Sigmoid colon (tissue), 7 donors: Measurements from ENCODE around the gene ZNF768. TPM values are rescaled to one million over a fixed set of nuclear protein-coding genes. Genes with fewer than 3 reads are reported as not detected.

Source experiments
- DNase-seq: peaks from one replicate; pipeline ENCODE4 v3.0.0-alpha.2; 2019
- H3K27ac ChIP-seq, 4 donors: fragments of 200-600 bp; sonication (generic); one replicate each; pipeline ENCODE4 v1.5.1; 2016 to 2019; ENCODE audit warnings: mild to moderate bottlenecking in 1 of 4
- H3K27me3 ChIP-seq, 3 donors: fragments of 200-600 bp; sonication (generic); one replicate each; pipeline ENCODE4 v1.5.1; 2019; ENCODE audit warnings: mild to moderate bottlenecking in 1 of 3
- H3K36me3 ChIP-seq, 4 donors: fragments of 200-600 bp; sonication (generic); one replicate each; pipeline ENCODE4 v1.5.1; 2016 to 2019
- H3K4me1 ChIP-seq, 4 donors: fragments of 200-600 bp; sonication (generic); one replicate each; pipeline ENCODE4 v1.5.1; 2017 to 2019
- H3K4me3 ChIP-seq, 4 donors: fragments of 200-600 bp; sonication (generic); one replicate each; pipeline ENCODE4 v1.5.1; 2017 to 2019; ENCODE audit warnings: mild to moderate bottlenecking in 2 of 4, moderate library complexity in 1 of 4
- H3K9me3 ChIP-seq, 4 donors: fragments of 200-600 bp in 3 of 4; sonication (generic) in 3 of 4; one replicate each; pipeline versions ENCODE4 v1.5.1 to v1.6.1; 2013 to 2019
- CTCF ChIP-seq, 4 experiments: fragments of 450-650 bp in 3 of 4; fragments of 200-600 bp in 1 of 4; IDR thresholded peaks; one replicate each; pipeline ENCODE4 v1.5.1; 2016 to 2019; ENCODE audit warnings: antibody characterized with exemption in 4 of 4, mild to moderate bottlenecking in 3 of 4, moderate library complexity in 2 of 4
- EP300 ChIP-seq, 4 donors: sonication (generic); formaldehyde crosslinking; IDR thresholded peaks; one replicate each; pipeline ENCODE4 v1.6.1; 2017; ENCODE audit warnings: antibody characterized with exemption in 4 of 4
- POLR2A ChIP-seq, 2 donors: fragments of 450-650 bp; IDR thresholded peaks; one replicate each; pipeline ENCODE4 v1.6.1; 2016; ENCODE audit warnings: antibody characterized with exemption in 2 of 2, mild to moderate bottlenecking in 2 of 2, moderate library complexity in 2 of 2
- POLR2AphosphoS5 ChIP-seq, 4 donors: sonication (generic); formaldehyde crosslinking; IDR thresholded peaks; one replicate each; pipeline ENCODE4 v1.6.1; 2017; ENCODE audit warnings: antibody characterized with exemption in 4 of 4
- WGBS, 2 donors: extraction: QIAGEN DNeasy Blood & Tissue Kit; methylation state at CpG; one replicate each; pipeline ENCODE4 v1.1.7; 2013; 5-methylcytosine and 5-hydroxymethylcytosine counted together
- intact Hi-C: fragments of 100-400 bp; cut with DNase I; formaldehyde crosslinking; loops from one replicate; pipeline ENCODE4 v1.15.1; 2023
- polyA plus RNA-seq, 3 donors: library from polyadenylated mRNA; stranded (reverse); fragments of 200-250 nt; gene quantifications; one replicate each; pipeline ENCODE4 v1.2.3, GENCODE V29; 2013
- total RNA-seq, 4 donors: library from RNA; depleted of rRNA; stranded (reverse); fragments of >200 nt; gene quantifications; one replicate each; pipeline ENCODE4 v1.1.0, GENCODE V29; 2016
- donor health status: healthy with polysubstance abuse.
- donor health status: Bipolar disorder and iron deficiency.
- donor health status: healthy.

The ZNF768 gene
- total and polyA plus RNA-seq, 7 donors, result 32.4 to 61.0 (median 48.2) TPM

- no peak for DNase-seq
- Histone ChIP-seq H3K9me3 (no peaks in the 10 kb centered on the region), H3K27ac (no peak overlapping the region), H3K4me1 (peaks cover 0 to 14% (median 10%) of the 10 kb centered on the region in 4 donors), H3K36me3 (peaks cover 11 to 24% (median 13%) of the 10 kb centered on the region in 4 donors), H3K27me3 (no peaks in the 10 kb centered on the region), H3K4me3 (no peak overlapping the region)
- 54 to 64% methylated on average over 3 of the region's 3 CpGs for WGBS, 2 donors
- TF ChIP-seq EP300 (IDR thresholded peaks at IDR 0.05), result no peak
- TF ChIP-seq CTCF (IDR thresholded peaks at IDR 0.05), result no peak
- no peak for TF ChIP-seq POLR2AphosphoS5 (IDR thresholded peaks at IDR 0.05)
- TF ChIP-seq POLR2A (IDR thresholded peaks at IDR 0.05), result no peak
- intact Hi-C loops, result no loop called here
Observed at GRCh38 chr16:30551781-30552180, 25.4 kb upstream of the ZNF768 start.

GRCh38 chr16:30548416-30549253 lies 22.3 kb upstream of the ZNF768 start:
- WGBS, 2 donors, result 21 to 60% methylated on average over 8 of the region's 8 CpGs
- Histone ChIP-seq H3K4me3 (no peak overlapping the region), H3K27me3 (no peaks in the 10 kb centered on the region), H3K36me3 (no peaks in the 10 kb centered on the region), H3K9me3 (no peaks in the 10 kb centered on the region), H3K27ac (no peak overlapping the region), H3K4me1 (peaks cover 0 to 5% (median 2%) of the 10 kb centered on the region in 4 donors)
- TF ChIP-seq POLR2A (IDR thresholded peaks at IDR 0.05) (no peak), CTCF (IDR thresholded peaks at IDR 0.05) (no peak), EP300 (IDR thresholded peaks at IDR 0.05) (no peak), POLR2AphosphoS5 (IDR thresholded peaks at IDR 0.05) (no peak)
- DNase-seq, result no peak
- intact Hi-C loops, result no loop called here

- 77 to 92% methylated on average over 8 of the region's 8 CpGs for WGBS, 2 donors
- TF ChIP-seq POLR2AphosphoS5 (IDR thresholded peaks at IDR 0.05) (no peak), EP300 (IDR thresholded peaks at IDR 0.05) (no peak), POLR2A (IDR thresholded peaks at IDR 0.05) (no peak), CTCF (IDR thresholded peaks at IDR 0.05) (no peak)
- Histone ChIP-seq H3K4me3 (no peak overlapping the region), H3K9me3 (no peaks in the 10 kb centered on the region), H3K36me3 (no peaks in the 10 kb centered on the region), H3K27ac (no peak overlapping the region), H3K4me1 (no peaks in the 10 kb centered on the region), H3K27me3 (no peaks in the 10 kb centered on the region)
- no peak for DNase-seq
- intact Hi-C loops, result no loop called here
Observed at GRCh38 chr16:30546115-30546514, 19.7 kb upstream of the ZNF768 start.

GRCh38 chr16:30543067-30543466 lies 16.7 kb upstream of the ZNF768 start:
- no peaks in the 10 kb centered on the region for H3K4me1 ChIP-seq
- no peaks in the 10 kb centered on the region for H3K36me3 ChIP-seq
- intact Hi-C loops, result no loop called here
- no peak for TF ChIP-seq CTCF (IDR thresholded peaks at IDR 0.05)
- TF ChIP-seq POLR2A (IDR thresholded peaks at IDR 0.05), result no peak
- no peak for TF ChIP-seq POLR2AphosphoS5 (IDR thresholded peaks at IDR 0.05)
- no peak for TF ChIP-seq EP300 (IDR thresholded peaks at IDR 0.05)
- no peak overlapping the region for H3K4me3 ChIP-seq
- H3K27me3 ChIP-seq, result no peaks in the 10 kb centered on the region
- no peak for DNase-seq
- WGBS, 2 donors, result 82 to 83% methylated on average over 5 of the region's 5 CpGs
- no peak overlapping the region for H3K27ac ChIP-seq
- no peaks in the 10 kb centered on the region for H3K9me3 ChIP-seq
